HG02885 (cell line): Measurements from ENCODE around the gene MGA.

ENCODE experiments used
- ATAC-seq: cut with Tn5 transposase; IDR thresholded peaks from one replicate; pipeline ENCODE4 v1.9.1; 2021; ENCODE audit warnings: mild to moderate bottlenecking; ENCODE audit not compliant: unreplicated experiment, poor library complexity

The MGA gene

DNA sequence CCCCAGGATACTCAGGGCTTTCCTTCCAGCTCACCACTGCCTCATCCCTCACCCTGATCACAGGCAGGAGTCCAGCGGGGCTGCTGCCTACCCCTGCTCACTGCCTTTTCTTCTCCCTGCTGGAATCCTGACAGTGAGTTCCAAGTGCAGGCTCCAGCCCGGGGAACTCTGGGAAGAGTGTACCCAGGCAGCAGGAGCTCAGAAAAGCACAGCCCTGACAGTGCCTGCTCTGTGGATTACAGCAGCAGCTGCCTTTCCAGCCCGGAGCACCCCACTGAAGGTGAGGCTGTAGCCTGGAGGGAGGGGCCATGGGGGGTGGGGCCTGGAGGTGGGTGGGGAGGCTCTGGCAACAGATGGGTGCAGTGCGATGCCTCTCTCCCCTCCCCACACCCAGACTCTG, 161.6 kb downstream of the MGA start:
- ATAC-seq: no peak

DNA sequence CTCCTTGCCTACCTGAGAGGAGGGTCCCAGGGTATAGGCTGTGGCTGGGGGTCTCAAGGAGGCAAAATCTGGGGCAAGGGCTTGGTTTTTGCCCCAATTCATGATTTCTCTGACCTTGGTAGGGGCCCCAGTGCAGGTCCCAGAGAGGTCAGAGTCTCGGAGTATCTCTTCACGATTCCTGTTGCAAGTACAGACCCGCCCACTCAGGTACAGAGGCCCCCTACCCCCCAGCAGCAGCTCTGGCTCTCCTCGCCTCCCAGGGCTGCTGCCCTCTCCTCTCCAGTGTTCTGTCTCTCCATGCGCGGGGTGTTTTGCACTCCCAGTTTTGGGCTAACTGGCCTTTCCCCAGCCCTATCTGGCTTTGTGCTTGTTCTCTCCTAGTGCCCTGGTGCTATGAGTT, 162.3 kb downstream of the MGA start:
- ATAC-seq: no peak
